Bronchial epithelial cell (primary cell): Measurements from ENCODE around the gene HAUS8. TPM values are rescaled to one million over a fixed set of nuclear protein-coding genes. Genes with fewer than 3 reads are reported as not detected.
"Not testable (repeated sequence)": the region's sequence is repeated elsewhere in the genome, so short reads cannot be mapped to it uniquely, and the experiment has no call there.

Source experiments
- DNase-seq: peaks from one replicate; pipeline ENCODE4 v3.0.0-alpha.2; 2010; ENCODE audit warnings: low read depth
- FAIRE-seq: peaks from 2 replicates; lab custom pipeline; 2011; peaks lifted over from hg19 to GRCh38; lab: Jason Lieb, UNC
- H3K27me3 ChIP-seq: 2 replicates; pipeline ENCODE4 v1.5.1; 2011; ENCODE audit warnings: low read length; ENCODE audit not compliant: control insufficient read depth, insufficient read depth
- H3K36me3 ChIP-seq: 2 replicates; pipeline ENCODE4 v1.5.1; 2011; ENCODE audit warnings: low read length; ENCODE audit not compliant: control insufficient read depth, insufficient read depth
- H3K4me3 ChIP-seq: 2 replicates; pipeline ENCODE4 v1.5.1; 2011; ENCODE audit warnings: mild to moderate bottlenecking, low read depth, low read length, control low read depth
- CTCF ChIP-seq: IDR thresholded peaks from 2 replicates; pipeline ENCODE4 v1.5.1; 2011; ENCODE audit warnings: mild to moderate bottlenecking, moderate library complexity, low read length, control low read depth, inconsistent platforms; ENCODE audit not compliant: insufficient read depth, severe bottlenecking
- total RNA-seq: library from RNA; depleted of rRNA; stranded (reverse); fragments of >200 nt; gene quantifications from 2 replicates; pipeline ENCODE4 v1.2.1, GENCODE V29; 2014

Gene HAUS8
- total RNA-seq, 1 donor from 2014 or later = 1.3 TPM

GRCh38 chr19:17025361-17025760, 49.9 kb downstream of the HAUS8 start:
- no peak for DNase-seq
- no peak for FAIRE-seq
- H3K4me3 ChIP-seq = no peak overlapping the region
- H3K36me3 ChIP-seq = no peaks in the 10 kb centered on the region
- TF ChIP-seq CTCF = no peak
- peaks cover 9% of the 10 kb centered on the region for H3K27me3 ChIP-seq

- H3K4me3 ChIP-seq, FAIRE-seq, H3K27me3 ChIP-seq, H3K36me3 ChIP-seq: not testable (repeated sequence)
- DNase-seq = peak; percentile 10
Observed at GRCh38 chr19:17024941-17025340, 50.3 kb downstream of the HAUS8 start.

- Histone ChIP-seq H3K27me3 (peaks cover 9% of the 10 kb centered on the region), H3K4me3 (no peak overlapping the region), H3K36me3 (no peaks in the 10 kb centered on the region)
- TF ChIP-seq CTCF = no peak
- no peak for DNase-seq
- FAIRE-seq = no peak
Observed at GRCh38 chr19:17023805-17024204, 51.4 kb downstream of the HAUS8 start.

- Histone ChIP-seq H3K36me3 (no peaks in the 10 kb centered on the region), H3K27me3 (peaks cover 8% of the 10 kb centered on the region), H3K4me3 (no peak overlapping the region)
- FAIRE-seq = no peak
- no peak for TF ChIP-seq CTCF
- no peak for DNase-seq
Observed at GRCh38 chr19:17022738-17023137, 52.5 kb downstream of the HAUS8 start.

GRCh38 chr19:17021793-17022590, 53.3 kb downstream of the HAUS8 start:
- H3K4me3 ChIP-seq = no peak overlapping the region
- DNase-seq (peak; percentile 90), FAIRE-seq (no peak)
- no peak for TF ChIP-seq CTCF
- H3K27me3 ChIP-seq = peaks cover 5% of the 10 kb centered on the region
- no peaks in the 10 kb centered on the region for H3K36me3 ChIP-seq

GRCh38 chr19:17021328-17021727, 53.9 kb downstream of the HAUS8 start:
- H3K4me3 ChIP-seq = no peak overlapping the region
- H3K27me3 ChIP-seq = peaks cover 5% of the 10 kb centered on the region
- FAIRE-seq (no peak), DNase-seq (no peak)
- no peak for TF ChIP-seq CTCF
- no peaks in the 10 kb centered on the region for H3K36me3 ChIP-seq
